WTC11 (cell line): ENCODE measurements around the gene FBXO31. TPM values are rescaled to one million over a fixed set of nuclear protein-coding genes. Genes with fewer than 3 reads are reported as not detected.

Experiments used
- ATAC-seq: fragments of 200-7000 bp; cut with Tn5 transposase; 2 replicates; pipeline ENCODE4 v1.10.0; 2021; ENCODE audit warnings: mild to moderate bottlenecking, moderate library complexity
- CTCF ChIA-PET: fragments of 300-600 bp; sonication (Branson Sonifier 250); formaldehyde crosslinking; loops from one replicate; lab custom pipeline; 2021; ENCODE audit warnings: antibody characterized with exemption; lab: Charles Lee
- POLR2A ChIA-PET: fragments of 350-600 bp; sonication (Branson Sonifier 250); formaldehyde crosslinking; loops from one replicate; lab custom pipeline; 2021; ENCODE audit warnings: antibody characterized with exemption; lab: Charles Lee
- DNase-seq: peaks from one replicate; pipeline ENCODE4 v3.0.0; 2021; ENCODE audit warnings: low spot score
- H3K27ac Mint-ChIP-seq: 2 replicates; pipeline ENCODE4 v1.8.0; 2021; ENCODE audit warnings: mixed read lengths
- H3K27me3 Mint-ChIP-seq: 2 replicates; pipeline ENCODE4 v1.8.0; 2021; ENCODE audit warnings: low read depth, mild to moderate bottlenecking, moderate library complexity, mixed read lengths
- H3K36me3 Mint-ChIP-seq: 2 replicates; pipeline ENCODE4 v1.8.0; 2021; ENCODE audit warnings: mixed read lengths
- H3K4me1 Mint-ChIP-seq: 2 replicates; pipeline ENCODE4 v1.8.0; 2022; ENCODE audit warnings: mixed read lengths
- H3K4me3 Mint-ChIP-seq: 2 replicates; pipeline ENCODE4 v1.8.0; 2021; ENCODE audit warnings: mild to moderate bottlenecking, moderate library complexity, mixed read lengths
- H3K9me3 Mint-ChIP-seq: 2 replicates; pipeline ENCODE4 v1.8.0; 2021; ENCODE audit warnings: mixed read lengths
- ATF2 ChIP-seq: sonication (generic); formaldehyde crosslinking; IDR thresholded peaks from 2 replicates; pipeline ENCODE4 v1.8.1; 2022; ENCODE audit warnings: low read depth, missing genetic modification reagents, borderline replicate concordance
- CTCF ChIP-seq: fragments of 200-600 bp; IDR thresholded peaks from 2 replicates; pipeline ENCODE4 v1.8.0; 2022; ENCODE audit warnings: antibody characterized with exemption
- E2F5 ChIP-seq: sonication (generic); formaldehyde crosslinking; IDR thresholded peaks from 2 replicates; pipeline ENCODE4 v1.8.1; 2022; ENCODE audit warnings: mild to moderate bottlenecking, moderate library complexity, missing genetic modification reagents
- EMX1 ChIP-seq: fragments of 250-450 bp; sonication (Bioruptor Pico); IDR thresholded peaks from 2 replicates; pipeline ENCODE4 v1.8.0; 2021; ENCODE audit warnings: mild to moderate bottlenecking
- MAX ChIP-seq: sonication (generic); formaldehyde crosslinking; IDR thresholded peaks from 2 replicates; pipeline ENCODE4 v1.8.0; 2022; ENCODE audit warnings: mild to moderate bottlenecking, missing genetic modification reagents
- PREB ChIP-seq: sonication (generic); formaldehyde crosslinking; IDR thresholded peaks from 2 replicates; pipeline ENCODE4 v1.8.1; 2022; ENCODE audit warnings: mild to moderate bottlenecking, missing genetic modification reagents, moderate library complexity, borderline replicate concordance
- SP1 ChIP-seq: sonication (generic); formaldehyde crosslinking; conservative IDR thresholded peaks from 2 replicates; pipeline ENCODE4 v1.8.1; 2022; ENCODE audit warnings: missing genetic modification reagents
- TP53 ChIP-seq: sonication (generic); formaldehyde crosslinking; IDR thresholded peaks from 2 replicates; pipeline ENCODE4 v1.8.1; 2023; ENCODE audit warnings: mild to moderate bottlenecking, missing genetic modification reagents
- ZBTB43 ChIP-seq: sonication (generic); formaldehyde crosslinking; IDR thresholded peaks from 2 replicates; pipeline ENCODE4 v1.8.1; 2023; ENCODE audit warnings: mild to moderate bottlenecking, missing genetic modification reagents
- ZNF121 ChIP-seq: sonication (generic); formaldehyde crosslinking; IDR thresholded peaks from 2 replicates; pipeline ENCODE4 v1.8.0; 2023; ENCODE audit warnings: missing genetic modification reagents
- ZNF671 ChIP-seq: fragments of 250-450 bp; sonication (Bioruptor Pico); IDR thresholded peaks from 2 replicates; pipeline ENCODE4 v1.8.0; 2021; ENCODE audit warnings: mild to moderate bottlenecking
- total RNA-seq: library from RNA; stranded (reverse); gene quantifications from 3 replicates; pipeline ENCODE4 v1.2.3, GENCODE V29; 2021

Gene FBXO31
- total RNA-seq, 1 experiment from 2014 or later = 22.6 TPM

- no peak for TF ChIP-seq PREB (CRISPR knock-in tag)
- TF ChIP-seq E2F5 (CRISPR knock-in tag) = no peak
- TF ChIP-seq ZBTB43 (CRISPR knock-in tag) = no peak
- TF ChIP-seq, all 79 proteins: peak for 0
Measured at GRCh38 chr16:87279094-87279658, 104.4 kb downstream of the FBXO31 start (continued).

- POLR2A ChIA-PET = interaction anchor here (1.2 kb wide), 1 partner anchor 80 kb away, joined by 4 read pairs; no protein-coding TSS in a partner anchor
- Mint-ChIP-seq H3K4me1 (peaks cover 3% of the 10 kb centered on the region; the same call in 1 of the 2 replicates), H3K27ac (no peak overlapping the region)
Measured at GRCh38 chr16:87278191-87279093, 105.1 kb downstream of the FBXO31 start.

More at GRCh38 chr16:87278191-87279093, 105.1 kb downstream of the FBXO31 start:
- H3K27me3 Mint-ChIP-seq = no peaks in the 10 kb centered on the region; the same call in 1 of the 2 replicates
- H3K36me3 Mint-ChIP-seq = no peaks in the 10 kb centered on the region
- peak; percentile 95 for ATAC-seq
- CTCF ChIA-PET = interaction anchor here (0.6 to 3.4 kb wide), 45 partner anchors 9 to 722 kb away, joined by 3 to 39 read pairs (median 5); partner anchors contain the start of genes C16orf95, FBXO31 and FOXC2
- peak; percentile 77 for TF ChIP-seq CTCF
- TF ChIP-seq TP53 (CRISPR knock-in tag) = no peak
- no peak for TF ChIP-seq ZNF121 (CRISPR knock-in tag)
- TF ChIP-seq ZNF671 (CRISPR knock-in tag) = no peak
- no peak for TF ChIP-seq E2F5 (CRISPR knock-in tag)
- no peak for TF ChIP-seq PREB (CRISPR knock-in tag)
- TF ChIP-seq EMX1 (CRISPR knock-in tag) = no peak
- TF ChIP-seq SP1 (CRISPR knock-in tag) = no peak
- TF ChIP-seq ATF2 = no peak
- TF ChIP-seq MAX (CRISPR knock-in tag) = peak; percentile 67
- TF ChIP-seq, all 79 proteins: peak for 2
- Mint-ChIP-seq H3K4me3 (peak overlapping the region; percentile 28; the same call in 1 of the 2 replicates), H3K9me3 (no peaks in the 10 kb centered on the region)
- peak; percentile 90 for DNase-seq

Other genes with a start within 250 kb of the FBXO31 start
- gene C16orf95, start 66.4 kb downstream of the FBXO31 start, total RNA-seq = 5.7 to 7.5 TPM (median 7.1 TPM) in 3 replicates
- gene MAP1LC3B, start 8.6 kb upstream of the FBXO31 start, total RNA-seq = 40.1 to 46.9 TPM (median 43.2 TPM) in 3 replicates
- 30.6 to 33.8 TPM (median 30.9 TPM) in 3 replicates for gene ZCCHC14, start 109.2 kb upstream of the FBXO31 start, total RNA-seq
- gene JPH3, start 218.7 kb upstream of the FBXO31 start, total RNA-seq = 37.9 to 41.2 TPM (median 39.0 TPM) in 3 replicates